ENCODE measurements around the gene RNASEH2C. TPM values are rescaled to one million over a fixed set of nuclear protein-coding genes. Genes with fewer than 3 reads are reported as not detected.
"Not testable (repeated sequence)": the region's sequence is repeated elsewhere in the genome, so short reads cannot be mapped to it uniquely, and the experiment has no call there.

RNASEH2C gene
- total RNA-seq, 1 experiment from 2014 or later = 96.2 TPM

- no peaks in the 10 kb centered on the region for H3K4me1 ChIP-seq (ENCODE audit: insufficient read depth, low read length)
- POLR2A ChIA-PET (ENCODE audit: unreplicated experiment) = no interaction called here
- no peak overlapping the region for H3K9ac ChIP-seq (ENCODE audit: low read length)
- H3K4me3 ChIP-seq (ENCODE audit: low read length) = no peak overlapping the region
- no peaks in the 10 kb centered on the region for H3K36me3 ChIP-seq (ENCODE audit: low read depth, low read length)
- H3K9me3 ChIP-seq (ENCODE audit: low read length) = no peaks in the 10 kb centered on the region
- DNase-seq (no peak), ATAC-seq (no peak)
- no peak overlapping the region for H3K4me2 ChIP-seq (ENCODE audit: low read length)
- intact Hi-C loops (cut with micrococcal nuclease) = no loop called here
- CTCF ChIA-PET = no interaction called here
- peaks cover 10% of the 10 kb centered on the region; the same call in 1 of the 2 replicates for H3K27me3 ChIP-seq (ENCODE audit: low read length)
- H3K27ac ChIP-seq (ENCODE audit: low read length) = no peak overlapping the region
- no peaks in the 10 kb centered on the region for H3K79me2 ChIP-seq (ENCODE audit: low read length)
- no peaks in the 10 kb centered on the region for H3F3A ChIP-seq (ENCODE audit: low read length, unreplicated experiment)
- no peak for TF ChIP-seq EZH2phosphoT487 (IDR thresholded peaks at IDR 0.05; ENCODE audit: borderline replicate concordance, low read length)
- TF ChIP-seq CTCF (conservative IDR thresholded peaks at IDR 0.05; ENCODE audit: low read depth, low read length) = no peak
- TF ChIP-seq EZH2 (IDR thresholded peaks at IDR 0.05; ENCODE audit: low read length, unreplicated experiment) = no peak
- no peaks in the 10 kb centered on the region for H3K9me2 ChIP-seq (replicated peaks; ENCODE audit: low read length)
- no TSS peak for BruUV-seq (replicated peaks)
- H4K20me1 ChIP-seq (ENCODE audit: low read length) = no peaks in the 10 kb centered on the region
- H2AFZ ChIP-seq (ENCODE audit: low read length) = no peak overlapping the region
These were observed 34.6 kb downstream of the RNASEH2C start for GRCh38 chr11:65685981-65686380.

DNA sequence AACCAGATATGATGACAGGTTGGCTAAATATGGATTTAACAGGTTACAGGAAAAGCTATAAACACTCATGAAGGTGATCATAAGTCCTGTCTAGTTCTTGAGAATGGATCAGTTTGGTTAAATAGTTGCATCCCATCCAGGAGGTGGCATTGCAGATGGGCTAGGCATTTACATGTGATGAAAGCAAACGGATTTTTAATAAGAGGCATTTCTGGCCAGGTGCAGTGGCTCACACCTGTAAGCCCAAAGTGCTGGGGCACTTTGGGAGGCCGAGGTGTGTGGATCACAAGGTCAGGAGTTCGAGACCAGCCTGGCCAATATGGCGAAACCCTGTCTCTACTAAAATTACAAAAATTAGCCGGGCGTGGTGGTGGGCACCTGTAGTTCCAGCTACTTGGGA lies 37.1 kb downstream of the RNASEH2C start:
- CTCF ChIA-PET; H3K9me2 ChIP-seq (replicated peaks; ENCODE audit: low read length); intact Hi-C loops (cut with micrococcal nuclease): not testable (repeated sequence)

GRCh38 chr11:65680192-65680743 lies 40.3 kb downstream of the RNASEH2C start:
- Histone ChIP-seq H3K36me3 (ENCODE audit: low read depth, low read length) (no peaks in the 10 kb centered on the region), H3K4me3 (ENCODE audit: low read length) (no peak overlapping the region), H2AFZ (ENCODE audit: low read length) (no peak overlapping the region), H3K4me2 (ENCODE audit: low read length) (no peak overlapping the region), H3K9me3 (ENCODE audit: low read length) (no peaks in the 10 kb centered on the region), H4K20me1 (ENCODE audit: low read length) (no peaks in the 10 kb centered on the region), H3K79me2 (ENCODE audit: low read length) (no peaks in the 10 kb centered on the region), H3K27ac (ENCODE audit: low read length) (no peak overlapping the region), H3K9me2 (replicated peaks; ENCODE audit: low read length) (no peaks in the 10 kb centered on the region), H3K4me1 (ENCODE audit: insufficient read depth, low read length) (no peaks in the 10 kb centered on the region), H3K27me3 (ENCODE audit: low read length) (peaks cover 10% of the 10 kb centered on the region; the same call in 1 of the 2 replicates), H3F3A (ENCODE audit: low read length, unreplicated experiment) (no peaks in the 10 kb centered on the region), H3K9ac (ENCODE audit: low read length) (no peak overlapping the region)
- POLR2A ChIA-PET (ENCODE audit: unreplicated experiment) = no interaction called here
- no TSS peak for BruUV-seq (replicated peaks)
- CTCF ChIA-PET = no interaction called here
- no peak for ATAC-seq
- no peak for DNase-seq
- intact Hi-C loops (cut with micrococcal nuclease) = no loop called here
- no peak for TF ChIP-seq EZH2 (IDR thresholded peaks at IDR 0.05; ENCODE audit: low read length, unreplicated experiment)

More for the DNA sequence above, 37.1 kb downstream of the RNASEH2C start:
- H3K4me2 ChIP-seq (ENCODE audit: low read length); H3K9me3 ChIP-seq (ENCODE audit: low read length); H3K79me2 ChIP-seq (ENCODE audit: low read length); H3K9ac ChIP-seq (ENCODE audit: low read length); H3K27ac ChIP-seq (ENCODE audit: low read length); H3F3A ChIP-seq (ENCODE audit: low read length, unreplicated experiment); H3K4me3 ChIP-seq (ENCODE audit: low read length); H2AFZ ChIP-seq (ENCODE audit: low read length); H4K20me1 ChIP-seq (ENCODE audit: low read length); POLR2A ChIA-PET (ENCODE audit: unreplicated experiment); ATAC-seq; BruUV-seq (replicated peaks); DNase-seq; H3K4me1 ChIP-seq (ENCODE audit: insufficient read depth, low read length); H3K36me3 ChIP-seq (ENCODE audit: low read depth, low read length): not testable (repeated sequence)
- peaks cover 10% of the 10 kb centered on the region; the same call in 1 of the 2 replicates for H3K27me3 ChIP-seq (ENCODE audit: low read length)

GRCh38 chr11:65672982-65673381 lies 47.6 kb downstream of the RNASEH2C start:
- H3K9ac ChIP-seq (ENCODE audit: low read length) = no peak overlapping the region
- no peaks in the 10 kb centered on the region for H3K27me3 ChIP-seq (ENCODE audit: low read length)
- no peaks in the 10 kb centered on the region for H3K9me2 ChIP-seq (replicated peaks; ENCODE audit: low read length)
- H3K9me3 ChIP-seq (ENCODE audit: low read length) = no peaks in the 10 kb centered on the region
- H3K79me2 ChIP-seq (ENCODE audit: low read length) = no peaks in the 10 kb centered on the region
- DNase-seq = no peak
- TF ChIP-seq EZH2 (IDR thresholded peaks at IDR 0.05; ENCODE audit: low read length, unreplicated experiment) = no peak
- no peak overlapping the region for H2AFZ ChIP-seq (ENCODE audit: low read length)
- no peaks in the 10 kb centered on the region for H3K4me1 ChIP-seq (ENCODE audit: insufficient read depth, low read length)
- no peaks in the 10 kb centered on the region for H3K36me3 ChIP-seq (ENCODE audit: low read depth, low read length)
- H3K27ac ChIP-seq (ENCODE audit: low read length) = no peak overlapping the region
- CTCF ChIA-PET = no interaction called here
- H3F3A ChIP-seq (ENCODE audit: low read length, unreplicated experiment) = no peaks in the 10 kb centered on the region
- H3K4me2 ChIP-seq (ENCODE audit: low read length) = no peak overlapping the region
- POLR2A ChIA-PET (ENCODE audit: unreplicated experiment) = no interaction called here
- no TSS peak for BruUV-seq (replicated peaks)
- no peak overlapping the region for H3K4me3 ChIP-seq (ENCODE audit: low read length)
- ATAC-seq = no peak
- no peaks in the 10 kb centered on the region for H4K20me1 ChIP-seq (ENCODE audit: low read length)
- intact Hi-C loops (cut with micrococcal nuclease) = no loop called here

All from PC-3 (cell line).